Measurements from ENCODE around the gene TOR1B.
A peak's percentile ranks its signal among the peaks of the same experiment; 100 is the strongest.
"Not testable (repeated sequence)": the region's sequence is repeated elsewhere in the genome, so short reads cannot be mapped to it uniquely, and the experiment has no call there.

The TOR1B gene

GRCh38 chr9:129802833-129803675 lies at the start of gene TOR1B:
Gene TOR1B, plus strand, starts transcription at chr9:129803184. Its CDS starts 29 bp downstream, at chr9:129803213.
- Mint-ChIP-seq H3K27me3 (no peaks in the 10 kb centered on the region), H3K4me1 (peaks cover 5% of the 10 kb centered on the region), H3K27ac (peak within 1 kb of the TSS; percentile 75), H3K4me3 (peak within 1 kb of the TSS; percentile 96), H3K9me3 (no peaks in the 10 kb centered on the region), H3K36me3 (no peaks in the 10 kb centered on the region)
- DNase-seq (ENCODE audit: low spot score in 2 of 2) (peak; percentile 95 to 99), ATAC-seq (ENCODE audit: low read depth) (peak; percentile 95)

GRCh38 chr9:129755151-129755550 lies 47.8 kb upstream of the TOR1B start:
- no peak for ATAC-seq (ENCODE audit: low read depth)
- DNase-seq (ENCODE audit: low spot score in 2 of 2): no peak
- peaks cover 15% of the 10 kb centered on the region for H3K27me3 Mint-ChIP-seq
- H3K4me1 Mint-ChIP-seq: peaks cover 12% of the 10 kb centered on the region
- no peak overlapping the region for H3K4me3 Mint-ChIP-seq
- H3K36me3 Mint-ChIP-seq: peaks cover 3% of the 10 kb centered on the region
- no peak overlapping the region for H3K27ac Mint-ChIP-seq
- no peaks in the 10 kb centered on the region for H3K9me3 Mint-ChIP-seq

DNA sequence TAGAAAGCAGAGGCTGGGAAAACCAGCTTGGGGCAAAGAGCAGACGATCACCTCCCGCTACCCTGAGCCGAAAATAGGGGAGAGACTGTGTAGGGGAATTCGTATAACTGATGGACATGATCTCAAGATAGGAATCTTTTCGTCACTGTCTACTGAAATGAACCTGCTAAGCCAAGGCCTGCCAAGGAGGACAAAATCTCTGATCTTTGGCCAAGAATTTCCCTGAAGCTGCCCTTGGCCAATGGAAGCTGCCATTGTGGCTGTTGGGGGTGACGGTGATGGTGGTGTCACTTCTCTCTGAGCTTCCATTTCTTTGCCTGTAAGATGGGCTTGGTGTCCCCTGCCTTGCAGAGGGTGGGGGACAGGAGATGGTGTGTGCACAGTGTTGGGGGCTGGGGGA lies 46.8 kb upstream of the TOR1B start:
- Mint-ChIP-seq H3K9me3 (no peaks in the 10 kb centered on the region), H3K4me3 (no peak overlapping the region), H3K27ac (no peak overlapping the region), H3K27me3 (peaks cover 15% of the 10 kb centered on the region), H3K36me3 (peaks cover 3% of the 10 kb centered on the region), H3K4me1 (peaks cover 12% of the 10 kb centered on the region)
- DNase-seq (ENCODE audit: low spot score in 2 of 2) (no peak), ATAC-seq (ENCODE audit: low read depth) (no peak)

GRCh38 chr9:129757045-129757444 lies 45.9 kb upstream of the TOR1B start:
- Mint-ChIP-seq H3K27ac (no peak overlapping the region), H3K27me3 (peaks cover 15% of the 10 kb centered on the region), H3K36me3 (peaks cover 3% of the 10 kb centered on the region), H3K4me3 (peak overlapping the region; percentile 25), H3K4me1 (peaks cover 12% of the 10 kb centered on the region), H3K9me3 (no peaks in the 10 kb centered on the region)
- DNase-seq (ENCODE audit: low spot score in 2 of 2) (no peak), ATAC-seq (ENCODE audit: low read depth) (peak; percentile 41)

DNA sequence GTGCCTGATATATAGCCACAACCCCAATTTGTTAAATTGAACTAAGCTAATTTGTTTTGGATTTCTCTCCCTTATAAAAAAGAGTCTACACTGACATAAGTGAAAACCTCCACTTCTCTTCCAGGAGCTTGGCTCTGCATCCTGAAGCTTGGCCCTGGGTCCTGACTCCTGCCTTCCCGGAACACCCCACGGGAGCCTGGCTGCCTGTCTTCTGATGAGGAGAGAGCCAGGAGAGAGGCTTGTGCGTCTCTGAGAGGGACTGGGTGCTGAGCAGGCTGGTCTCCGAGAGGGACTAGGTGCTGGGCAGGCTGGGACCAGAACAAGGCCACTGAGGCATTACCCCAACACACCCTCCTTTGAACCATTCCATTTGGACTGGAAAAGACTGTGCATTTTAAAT lies 43.7 kb upstream of the TOR1B start:
- Mint-ChIP-seq H3K4me1 (peaks cover 9% of the 10 kb centered on the region), H3K4me3 (no peak overlapping the region), H3K9me3 (no peaks in the 10 kb centered on the region), H3K36me3 (peaks cover 3% of the 10 kb centered on the region), H3K27ac (no peak overlapping the region), H3K27me3 (peaks cover 13% of the 10 kb centered on the region)
- ATAC-seq (ENCODE audit: low read depth): no peak
- no peak for DNase-seq (ENCODE audit: low spot score in 2 of 2)

- no peaks in the 10 kb centered on the region for H3K9me3 Mint-ChIP-seq
- peaks cover 13% of the 10 kb centered on the region for H3K27me3 Mint-ChIP-seq
- no peak overlapping the region for H3K4me3 Mint-ChIP-seq
- no peak overlapping the region for H3K27ac Mint-ChIP-seq
- no peak for DNase-seq (ENCODE audit: low spot score in 2 of 2)
- peaks cover 9% of the 10 kb centered on the region for H3K4me1 Mint-ChIP-seq
- no peak for ATAC-seq (ENCODE audit: low read depth)
- peaks cover 3% of the 10 kb centered on the region for H3K36me3 Mint-ChIP-seq
Observed at GRCh38 chr9:129759804-129760502, 43.0 kb upstream of the TOR1B start.

DNA sequence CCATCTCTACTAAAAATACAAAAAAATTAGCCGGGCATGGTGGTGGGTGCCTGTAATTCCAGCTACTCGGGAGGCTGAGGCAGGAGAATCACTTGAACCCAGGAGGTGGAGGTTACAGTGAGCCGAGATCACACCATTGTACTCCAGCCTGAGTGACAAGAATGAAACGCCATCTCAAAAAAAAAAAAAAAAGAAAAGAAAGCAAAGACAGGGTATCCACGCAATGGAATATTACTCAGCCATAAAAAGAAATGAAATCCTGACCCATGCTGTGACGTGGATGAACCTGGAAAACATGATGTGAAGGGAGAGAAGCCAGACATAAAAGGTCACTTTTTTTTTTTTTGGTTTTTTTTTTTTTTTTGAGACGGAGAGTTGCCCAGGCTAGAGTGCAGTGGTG lies 42.2 kb upstream of the TOR1B start:
- not testable (repeated sequence) for ATAC-seq (ENCODE audit: low read depth); DNase-seq (ENCODE audit: low spot score in 2 of 2); H3K4me1 Mint-ChIP-seq; H3K36me3 Mint-ChIP-seq; H3K4me3 Mint-ChIP-seq; H3K9me3 Mint-ChIP-seq; H3K27ac Mint-ChIP-seq
- H3K27me3 Mint-ChIP-seq: peaks cover 13% of the 10 kb centered on the region

DNA sequence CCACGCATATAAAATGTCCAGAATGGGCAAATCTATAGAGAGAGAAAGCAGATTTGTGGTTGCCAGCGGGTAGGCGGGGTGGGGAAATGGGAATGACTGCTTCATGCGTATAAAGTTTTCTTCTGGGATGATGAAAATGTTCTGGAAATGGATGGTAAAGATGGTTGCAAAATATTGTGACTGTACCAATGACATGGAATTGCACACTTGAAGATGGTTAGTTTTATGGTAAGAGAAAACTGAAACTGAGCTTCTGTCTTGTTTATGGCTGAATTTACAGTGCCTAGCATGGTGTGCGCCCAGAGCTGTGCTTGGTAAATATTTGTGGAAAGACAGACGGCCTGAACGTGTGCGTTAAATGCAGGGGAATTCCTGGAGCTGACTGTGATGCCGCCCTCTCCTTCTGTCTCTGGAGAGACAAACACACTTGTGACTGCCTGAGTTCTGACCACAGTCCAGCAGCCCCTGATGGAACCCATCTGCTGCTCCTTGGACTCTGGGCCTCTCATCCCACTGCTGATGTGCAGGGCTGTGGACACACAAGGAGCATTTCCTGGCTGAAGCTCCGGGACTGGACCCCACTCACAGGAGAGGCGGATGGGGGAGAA lies 41.6 kb upstream of the TOR1B start:
- Mint-ChIP-seq H3K4me3 (no peak overlapping the region), H3K27ac (no peak overlapping the region), H3K36me3 (peaks cover 3% of the 10 kb centered on the region), H3K9me3 (no peaks in the 10 kb centered on the region), H3K27me3 (peaks cover 13% of the 10 kb centered on the region), H3K4me1 (peaks cover 9% of the 10 kb centered on the region)
- DNase-seq (ENCODE audit: low spot score in 2 of 2) (no peak), ATAC-seq (ENCODE audit: low read depth) (no peak)

DNA sequence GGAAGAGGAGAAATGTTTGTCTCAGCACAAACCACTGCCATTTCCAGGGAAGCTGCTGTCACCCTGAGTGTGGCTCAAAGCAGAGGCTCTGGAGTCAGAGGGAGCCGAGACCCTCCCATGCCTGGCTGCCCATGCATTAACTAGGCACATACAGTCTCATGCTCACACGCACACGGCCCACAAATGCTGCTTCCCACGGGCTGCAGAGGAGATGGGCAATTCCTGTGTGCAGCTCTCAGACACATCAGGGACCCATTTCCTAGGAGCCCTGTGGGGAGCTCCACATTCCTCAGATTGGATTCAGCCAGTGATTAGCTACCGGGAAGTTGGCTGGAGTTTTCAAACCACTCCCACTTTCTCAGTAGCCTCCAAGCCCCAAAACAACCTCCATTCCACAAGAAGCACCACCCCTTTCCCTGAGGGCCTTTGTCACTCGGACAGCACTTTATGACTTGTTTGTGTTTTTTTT lies 41.0 kb upstream of the TOR1B start:
- H3K27me3 Mint-ChIP-seq: peaks cover 13% of the 10 kb centered on the region
- no peak overlapping the region for H3K4me3 Mint-ChIP-seq
- DNase-seq (ENCODE audit: low spot score in 2 of 2) (no peak), ATAC-seq (ENCODE audit: low read depth) (no peak)
- H3K9me3 Mint-ChIP-seq: no peaks in the 10 kb centered on the region
- H3K27ac Mint-ChIP-seq: no peak overlapping the region
- peaks cover 3% of the 10 kb centered on the region for H3K36me3 Mint-ChIP-seq
- peaks cover 8% of the 10 kb centered on the region for H3K4me1 Mint-ChIP-seq

DNA sequence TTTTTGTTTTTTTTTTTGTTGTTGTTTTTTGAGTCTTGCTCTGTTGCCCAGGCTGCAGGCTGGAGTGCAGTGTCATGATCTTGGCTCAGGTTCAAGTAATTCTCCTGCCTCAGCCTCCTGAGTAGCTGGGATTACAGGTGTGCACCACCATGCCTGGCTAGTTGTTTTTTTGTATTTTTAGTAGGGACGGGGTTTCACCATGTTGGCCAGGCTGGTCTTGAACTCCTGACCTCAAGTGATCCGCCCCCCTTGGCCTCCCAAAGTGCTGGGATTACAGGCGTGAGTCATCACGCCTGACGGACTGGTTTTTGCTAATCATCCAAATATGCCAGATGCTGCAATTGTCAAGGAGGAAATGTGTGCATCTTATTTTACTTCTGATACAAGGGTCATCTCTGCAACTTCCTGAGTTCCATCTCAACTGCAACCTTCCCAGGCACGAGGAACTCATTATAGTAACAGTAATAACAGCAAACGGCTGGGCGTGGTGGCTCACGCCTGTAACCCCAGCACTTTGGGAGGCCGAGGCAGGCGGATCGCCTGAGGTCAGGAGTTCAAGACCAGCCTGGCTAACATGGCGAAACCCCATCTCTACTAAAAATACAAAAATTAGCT lies 40.5 kb upstream of the TOR1B start:
- H3K27ac Mint-ChIP-seq; ATAC-seq (ENCODE audit: low read depth); H3K36me3 Mint-ChIP-seq; DNase-seq (ENCODE audit: low spot score in 2 of 2); H3K4me3 Mint-ChIP-seq; H3K4me1 Mint-ChIP-seq; H3K9me3 Mint-ChIP-seq: not testable (repeated sequence)
- H3K27me3 Mint-ChIP-seq: peaks cover 15% of the 10 kb centered on the region

- no peaks in the 10 kb centered on the region for H3K9me3 Mint-ChIP-seq
- no peak overlapping the region for H3K4me3 Mint-ChIP-seq
- no peaks in the 10 kb centered on the region for H3K36me3 Mint-ChIP-seq
- ATAC-seq (ENCODE audit: low read depth) (no peak), DNase-seq (ENCODE audit: low spot score in 2 of 2) (no peak)
- H3K27me3 Mint-ChIP-seq: peaks cover 13% of the 10 kb centered on the region
- no peaks in the 10 kb centered on the region for H3K4me1 Mint-ChIP-seq
- no peak overlapping the region for H3K27ac Mint-ChIP-seq
Observed at GRCh38 chr9:129762985-129763926, 39.7 kb upstream of the TOR1B start.

DNA sequence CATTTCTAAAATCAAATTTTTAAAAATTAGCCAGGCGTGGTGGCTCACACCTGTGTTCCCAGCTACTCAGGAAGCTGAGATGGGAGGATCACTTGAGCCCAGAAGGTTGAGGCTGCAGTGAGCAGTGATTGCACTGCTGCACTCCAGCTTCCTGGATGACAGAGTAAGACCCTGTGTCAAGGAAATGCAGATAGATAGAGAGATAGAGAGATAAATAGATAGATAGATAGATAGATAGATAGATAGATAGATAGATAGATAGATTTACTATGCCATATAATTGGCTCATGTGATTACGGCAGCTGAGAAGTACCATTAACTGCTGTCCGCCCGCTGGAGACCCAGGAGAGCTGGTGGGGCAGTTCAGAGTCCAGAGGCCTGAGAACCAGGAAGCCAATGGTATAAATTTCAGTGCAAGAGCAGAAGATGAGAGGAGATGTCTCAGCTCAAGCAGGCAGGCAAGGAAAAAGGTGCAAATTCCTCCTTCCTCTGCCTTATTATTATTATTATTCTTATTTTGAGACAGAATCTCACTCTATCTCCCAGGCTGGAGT lies 37.1 kb upstream of the TOR1B start:
- DNase-seq (ENCODE audit: low spot score in 2 of 2): no peak
- Mint-ChIP-seq H3K4me1 (no peaks in the 10 kb centered on the region), H3K27me3 (peaks cover 6% of the 10 kb centered on the region), H3K9me3 (no peaks in the 10 kb centered on the region), H3K27ac (no peak overlapping the region), H3K36me3 (no peaks in the 10 kb centered on the region), H3K4me3 (no peak overlapping the region)
- ATAC-seq (ENCODE audit: low read depth): no peak

DNA sequence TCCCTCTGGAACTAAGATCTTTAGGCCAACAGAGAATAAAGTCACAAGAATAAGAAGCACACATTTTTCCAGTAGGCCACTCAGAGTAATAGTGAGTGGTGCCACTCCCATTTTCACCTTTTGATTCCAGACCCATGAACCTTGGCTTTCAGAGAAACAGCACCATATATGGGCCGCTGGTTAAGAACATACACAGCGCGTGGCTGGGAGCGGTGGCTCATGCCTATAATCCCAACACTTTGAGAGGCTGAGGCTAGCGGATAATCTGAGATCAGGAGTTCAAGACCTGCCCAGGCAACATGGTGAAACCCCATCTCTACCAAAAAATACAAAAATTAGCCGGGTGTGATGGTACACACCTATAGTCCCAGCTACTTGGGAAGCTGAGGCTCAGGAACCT lies 34.5 kb upstream of the TOR1B start:
- Mint-ChIP-seq H3K36me3 (no peaks in the 10 kb centered on the region), H3K4me1 (no peaks in the 10 kb centered on the region), H3K4me3 (no peak overlapping the region)

More for the DNA sequence above, 34.5 kb upstream of the TOR1B start:
- Mint-ChIP-seq H3K27me3 (peaks cover 6% of the 10 kb centered on the region), H3K9me3 (no peaks in the 10 kb centered on the region), H3K27ac (no peak overlapping the region)
- no peak for ATAC-seq (ENCODE audit: low read depth)
- no peak for DNase-seq (ENCODE audit: low spot score in 2 of 2)

Data from memory B cell (primary cell).